ENCODE data around the gene EFEMP2.

The EFEMP2 gene

GRCh38 chr11:65855927-65856363 lies 16.7 kb downstream of the EFEMP2 start:
- Mint-ChIP-seq H3K27me3 (ENCODE audit: low read depth, poor library complexity) (peaks cover 5% of the 10 kb centered on the region), H3K27ac (peak overlapping the region; percentile 97), H3K4me3 (peak overlapping the region; percentile 93), H3K36me3 (ENCODE audit: low read depth) (peaks cover 51% of the 10 kb centered on the region), H3K4me1 (peaks cover 43% of the 10 kb centered on the region), H3K9me3 (peaks cover 4% of the 10 kb centered on the region)
- DNase-seq = no peak
- TF ChIP-seq, protein P1, sequence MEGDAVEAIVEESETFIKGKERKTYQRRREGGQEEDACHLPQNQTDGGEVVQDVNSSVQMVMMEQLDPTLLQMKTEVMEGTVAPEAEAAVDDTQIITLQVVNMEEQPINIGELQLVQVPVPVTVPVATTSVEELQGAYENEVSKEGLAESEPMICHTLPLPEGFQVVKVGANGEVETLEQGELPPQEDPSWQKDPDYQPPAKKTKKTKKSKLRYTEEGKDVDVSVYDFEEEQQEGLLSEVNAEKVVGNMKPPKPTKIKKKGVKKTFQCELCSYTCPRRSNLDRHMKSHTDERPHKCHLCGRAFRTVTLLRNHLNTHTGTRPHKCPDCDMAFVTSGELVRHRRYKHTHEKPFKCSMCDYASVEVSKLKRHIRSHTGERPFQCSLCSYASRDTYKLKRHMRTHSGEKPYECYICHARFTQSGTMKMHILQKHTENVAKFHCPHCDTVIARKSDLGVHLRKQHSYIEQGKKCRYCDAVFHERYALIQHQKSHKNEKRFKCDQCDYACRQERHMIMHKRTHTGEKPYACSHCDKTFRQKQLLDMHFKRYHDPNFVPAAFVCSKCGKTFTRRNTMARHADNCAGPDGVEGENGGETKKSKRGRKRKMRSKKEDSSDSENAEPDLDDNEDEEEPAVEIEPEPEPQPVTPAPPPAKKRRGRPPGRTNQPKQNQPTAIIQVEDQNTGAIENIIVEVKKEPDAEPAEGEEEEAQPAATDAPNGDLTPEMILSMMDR (IDR thresholded peaks at IDR 0.05) = no peak

DNA sequence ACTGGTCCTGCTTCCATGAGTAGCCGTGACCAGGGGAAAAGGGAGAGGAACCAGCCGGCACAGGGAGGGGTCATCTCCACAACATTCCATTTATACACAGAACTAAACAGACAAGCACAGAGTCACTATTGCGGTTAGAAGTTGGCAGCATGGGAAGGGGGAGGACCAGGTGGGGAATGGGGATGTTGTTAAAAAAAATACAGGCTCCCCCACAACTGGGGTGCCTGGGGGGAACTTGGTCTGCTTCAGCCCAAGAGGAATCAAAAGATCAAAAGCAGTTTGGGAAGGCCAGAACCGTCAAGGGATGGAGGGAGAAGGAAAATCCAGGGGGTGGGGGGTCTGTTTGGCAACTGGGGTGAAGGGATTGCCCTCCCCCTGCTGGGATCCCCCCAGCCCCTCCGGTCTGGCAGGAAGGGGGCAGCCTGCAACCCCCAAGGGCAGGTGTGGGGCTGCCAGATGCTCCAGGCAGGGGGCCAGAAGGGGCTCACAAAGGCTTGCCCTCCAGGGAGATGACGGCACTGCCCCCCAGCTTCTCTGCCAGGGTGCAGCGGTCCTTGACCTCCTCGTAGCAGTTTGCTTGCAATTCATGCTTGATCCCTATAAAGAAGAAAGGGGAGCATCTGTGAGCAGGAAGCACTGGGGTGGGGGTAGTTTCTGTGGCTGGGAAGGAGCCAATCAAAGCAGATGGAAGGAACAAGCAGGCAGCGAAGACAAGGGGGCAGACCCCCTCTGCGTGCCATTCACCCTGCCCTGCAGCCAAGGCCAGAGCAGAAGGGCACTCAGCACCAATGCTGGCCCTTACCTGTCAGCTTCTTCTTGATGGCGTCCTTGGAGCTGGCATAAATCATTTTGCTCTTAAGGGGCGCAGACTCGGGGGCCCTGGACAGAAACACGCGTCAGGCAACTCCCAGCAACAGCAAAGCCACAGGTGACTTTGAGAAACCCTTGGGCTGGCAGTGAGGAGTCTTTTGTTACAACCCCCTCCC lies 17.5 kb downstream of the EFEMP2 start:
- Mint-ChIP-seq H3K4me3 (peak overlapping the region; percentile 93), H3K27me3 (ENCODE audit: low read depth, poor library complexity) (peaks cover 5% of the 10 kb centered on the region), H3K27ac (peak overlapping the region; percentile 62), H3K9me3 (peaks cover 4% of the 10 kb centered on the region), H3K36me3 (ENCODE audit: low read depth) (peaks cover 51% of the 10 kb centered on the region), H3K4me1 (peaks cover 44% of the 10 kb centered on the region)
- TF ChIP-seq, protein P1 (IDR thresholded peaks at IDR 0.05) = no peak
- no peak for DNase-seq

- H3K4me1 Mint-ChIP-seq = peaks cover 47% of the 10 kb centered on the region
- DNase-seq = no peak
- H3K27ac Mint-ChIP-seq = no peak overlapping the region
- peaks cover 51% of the 10 kb centered on the region for H3K36me3 Mint-ChIP-seq (ENCODE audit: low read depth)
- peaks cover 5% of the 10 kb centered on the region for H3K27me3 Mint-ChIP-seq (ENCODE audit: low read depth, poor library complexity)
- peaks cover 4% of the 10 kb centered on the region for H3K9me3 Mint-ChIP-seq
- H3K4me3 Mint-ChIP-seq = peak overlapping the region; percentile 73
- TF ChIP-seq, protein P1 (IDR thresholded peaks at IDR 0.05) = no peak
Observed at GRCh38 chr11:65854161-65854592, 18.4 kb downstream of the EFEMP2 start.

GRCh38 chr11:65853246-65853979 lies 19.2 kb downstream of the EFEMP2 start:
- Mint-ChIP-seq H3K27ac (peak overlapping the region; percentile 92), H3K9me3 (peaks cover 4% of the 10 kb centered on the region), H3K36me3 (ENCODE audit: low read depth) (peaks cover 51% of the 10 kb centered on the region), H3K4me1 (peaks cover 42% of the 10 kb centered on the region), H3K27me3 (ENCODE audit: low read depth, poor library complexity) (peaks cover 5% of the 10 kb centered on the region), H3K4me3 (no peak overlapping the region)
- no peak for DNase-seq
- TF ChIP-seq, protein P1 (IDR thresholded peaks at IDR 0.05) = no peak

- H3K9me3 Mint-ChIP-seq = peaks cover 4% of the 10 kb centered on the region
- no peak for DNase-seq
- peak overlapping the region; percentile 68 for H3K27ac Mint-ChIP-seq
- TF ChIP-seq, protein P1 (IDR thresholded peaks at IDR 0.05) = no peak
- peaks cover 51% of the 10 kb centered on the region for H3K36me3 Mint-ChIP-seq (ENCODE audit: low read depth)
- peaks cover 10% of the 10 kb centered on the region for H3K27me3 Mint-ChIP-seq (ENCODE audit: low read depth, poor library complexity)
- no peak overlapping the region for H3K4me3 Mint-ChIP-seq
- peaks cover 39% of the 10 kb centered on the region for H3K4me1 Mint-ChIP-seq
Observed at GRCh38 chr11:65852508-65853245, 19.9 kb downstream of the EFEMP2 start.
